IMR-90 (cell line): Measurements from ENCODE around the gene FKBP11. TPM values are rescaled to one million over a fixed set of nuclear protein-coding genes. Genes with fewer than 3 reads are reported as not detected.

Source experiments
- ATAC-seq: fragments of 200-7000 bp; cut with Tn5 transposase; 2 replicates; pipeline ENCODE4 v1.9.1; 2020; ENCODE audit warnings: low read depth, mild to moderate bottlenecking, moderate library complexity
- BruUV-seq: library from RNA; stranded (reverse); fragments of 400-500 nt; replicated peaks from 2 replicates; lab custom pipeline; 2021; lab: Mats Ljungman, UMichigan
- CTCF ChIA-PET: fragments of 300-600 bp; formaldehyde crosslinking; extraction: SDS; loops from one replicate; lab custom pipeline; 2021; ENCODE audit warnings: antibody characterized with exemption; lab: Yijun Ruan, JAX
- POLR2A ChIA-PET: fragments of 300-600 bp; sonication (Branson Sonifier 250); formaldehyde crosslinking; loops from one replicate; lab custom pipeline; 2022; ENCODE audit warnings: antibody characterized with exemption; ENCODE audit not compliant: unreplicated experiment; lab: Charles Lee
- DNase-seq: peaks from one replicate; pipeline ENCODE4 v3.0.0; 2013
- H2AFZ ChIP-seq: replicated peaks from 2 replicates; pipeline ENCODE3; 2013; ENCODE audit warnings: low read length, mild to moderate bottlenecking; ENCODE audit not compliant: poor library complexity
- H2AK5ac ChIP-seq: 2 replicates; pipeline ENCODE4 v1.6.1; 2013; ENCODE audit warnings: low read depth, low read length, inconsistent platforms
- H2AK9ac ChIP-seq: replicated peaks from 2 replicates; pipeline ENCODE3; 2013; ENCODE audit warnings: mild to moderate bottlenecking, low read depth, low read length, moderate library complexity; ENCODE audit not compliant: poor library complexity
- H2BK120ac ChIP-seq: 2 replicates; pipeline ENCODE4 v1.6.1; 2013; ENCODE audit warnings: low read depth, low read length, inconsistent platforms
- H2BK15ac ChIP-seq: 3 replicates; pipeline ENCODE4 v1.6.1; 2013; ENCODE audit warnings: low read depth, low read length, inconsistent platforms
- H2BK20ac ChIP-seq: 2 replicates; pipeline ENCODE4 v1.6.1; 2013; ENCODE audit warnings: low read depth, mild to moderate bottlenecking, inconsistent platforms, low read length, moderate library complexity
- H2BK5ac ChIP-seq: 2 replicates; pipeline ENCODE4 v1.6.1; 2013; ENCODE audit warnings: mild to moderate bottlenecking, low read depth, low read length, inconsistent platforms; ENCODE audit not compliant: poor library complexity, severe bottlenecking
- H3K14ac ChIP-seq: replicated peaks from 2 replicates; pipeline ENCODE4 v1.6.1; 2013; ENCODE audit warnings: low read depth, low read length, inconsistent platforms
- H3K18ac ChIP-seq: 2 replicates; pipeline ENCODE4 v1.6.1; 2013; ENCODE audit warnings: low read depth, low read length, control low read depth
- H3K23ac ChIP-seq: 2 replicates; pipeline ENCODE4 v1.6.1; 2013; ENCODE audit warnings: low read depth, low read length, inconsistent platforms
- H3K27ac ChIP-seq: 2 replicates; pipeline ENCODE4 v1.5.1; 2013; ENCODE audit warnings: mild to moderate bottlenecking, control low read depth, low read length; ENCODE audit not compliant: insufficient read depth
- H3K27me3 ChIP-seq: 2 replicates; pipeline ENCODE4 v1.6.1; 2013; ENCODE audit warnings: low read length; ENCODE audit not compliant: control insufficient read depth, insufficient read depth
- H3K36me3 ChIP-seq: 2 replicates; pipeline ENCODE4 v1.6.1; 2013; ENCODE audit warnings: low read length, mixed read lengths; ENCODE audit not compliant: control insufficient read depth, insufficient read depth
- H3K4ac ChIP-seq: 2 replicates; pipeline ENCODE4 v1.6.1; 2013; ENCODE audit warnings: low read depth, low read length, inconsistent platforms
- H3K4me1 ChIP-seq: 2 replicates; pipeline ENCODE4 v1.6.1; 2013; ENCODE audit warnings: low read length, mixed read lengths; ENCODE audit not compliant: control insufficient read depth, insufficient read depth
- H3K4me2 ChIP-seq: 2 replicates; pipeline ENCODE4 v1.6.1; 2013; ENCODE audit warnings: low read depth, mild to moderate bottlenecking, control low read depth, low read length, moderate library complexity
- H3K4me3 ChIP-seq: 2 replicates; pipeline ENCODE4 v1.5.1; 2013; ENCODE audit warnings: low read depth, mild to moderate bottlenecking, control low read depth, low read length, moderate library complexity; ENCODE audit not compliant: insufficient read depth
- H3K56ac ChIP-seq: 2 replicates; pipeline ENCODE4 v1.6.1; 2013; ENCODE audit warnings: low read length, inconsistent platforms; ENCODE audit not compliant: insufficient read depth; ENCODE audit errors: extremely low read depth
- H3K79me1 ChIP-seq, 2 experiments: 2 replicates each; pipeline ENCODE4 v1.6.1; 2013; ENCODE audit warnings: low read length in 2 of 2, inconsistent platforms in 1 of 2, low read depth in 1 of 2
- H3K9ac ChIP-seq: 2 replicates; pipeline ENCODE4 v1.6.1; 2013; ENCODE audit warnings: low read depth, low read length, control low read depth
- H3K9me1 ChIP-seq: 2 replicates; pipeline ENCODE4 v1.6.1; 2013; ENCODE audit warnings: low read length, inconsistent platforms; ENCODE audit not compliant: insufficient read depth
- H3K9me3 ChIP-seq: 2 replicates; pipeline ENCODE4 v1.6.1; 2013; ENCODE audit warnings: low read length; ENCODE audit not compliant: control insufficient read depth, insufficient read depth
- H4K20me1 ChIP-seq: 2 replicates; pipeline ENCODE4 v1.6.1; 2013; ENCODE audit warnings: low read length, inconsistent platforms; ENCODE audit not compliant: insufficient read depth
- H4K5ac ChIP-seq: 2 replicates; pipeline ENCODE4 v1.6.1; 2013; ENCODE audit warnings: mild to moderate bottlenecking, low read depth, low read length, control low read depth
- H4K8ac ChIP-seq, 2 experiments: 2 replicates each; pipeline ENCODE4 v1.6.1; 2013; ENCODE audit warnings: low read depth in 2 of 2, low read length in 2 of 2, control low read depth in 1 of 2, inconsistent platforms in 1 of 2
- H4K91ac ChIP-seq: 2 replicates; pipeline ENCODE4 v1.6.1; 2013; ENCODE audit warnings: low read depth, low read length, inconsistent platforms; ENCODE audit not compliant: insufficient read depth
- BHLHE40 ChIP-seq: fragments of 150-350 bp; IDR thresholded peaks from 2 replicates; pipeline ENCODE4 v1.6.1; 2016; ENCODE audit warnings: mild to moderate bottlenecking, low read depth, low read length
- MAFK ChIP-seq: IDR thresholded peaks from 2 replicates; pipeline ENCODE4 v1.6.1; 2012; ENCODE audit warnings: low read depth, low read length, improper control_type of control experiment
- MAZ ChIP-seq: IDR thresholded peaks from 2 replicates; pipeline ENCODE4 v1.6.1; 2012; ENCODE audit warnings: low read depth, mild to moderate bottlenecking, low read length, improper control_type of control experiment, moderate library complexity, borderline replicate concordance
- MXI1 ChIP-seq: IDR thresholded peaks from 2 replicates; pipeline ENCODE4 v1.6.1; 2012; ENCODE audit warnings: low read depth, mild to moderate bottlenecking, low read length, moderate library complexity, borderline replicate concordance
- RAD21 ChIP-seq: IDR thresholded peaks from 2 replicates; pipeline ENCODE4 v1.6.1; 2012; ENCODE audit warnings: low read length, improper control_type of control experiment
- RFX5 ChIP-seq: IDR thresholded peaks from 2 replicates; pipeline ENCODE4 v1.8.0; 2012; ENCODE audit warnings: low read depth, mild to moderate bottlenecking, low read length, moderate library complexity
- SMC3 ChIP-seq: fragments of 150-350 bp; IDR thresholded peaks from 2 replicates; pipeline ENCODE4 v1.6.1; 2016; ENCODE audit warnings: low read depth, mild to moderate bottlenecking, antibody characterized with exemption, low read length, moderate library complexity
- WGBS, 2 experiments: methylation state at CpG; one replicate each; pipeline versions ENCODE4 v1.1.5 to v1.1.7; 2013; ENCODE audit warnings: missing lambda C conversion rate in 2 of 2; ENCODE audit not compliant: insufficient read length in 1 of 2; ENCODE audit errors: extremely low coverage in 2 of 2; 5-methylcytosine and 5-hydroxymethylcytosine counted together
- dilution Hi-C: fragments of 300-500 bp; cut with HindIII; formaldehyde crosslinking; loops from one replicate; pipeline ENCODE4 v1.14.3; 2018; ENCODE audit warnings: low sequenced_read_pairs; ENCODE audit not compliant: unreplicated experiment
- in situ Hi-C: fragments of 300-500 bp; cut with MboI; formaldehyde crosslinking; loops from 3 replicates; pipeline ENCODE4 v1.14.3; 2019; ENCODE audit warnings: low sequenced_read_pairs, inconsistent platforms, mixed read lengths
- intact Hi-C: fragments of 100-400 bp; cut with micrococcal nuclease; formaldehyde crosslinking; loops from 2 replicates; pipeline ENCODE4 v1.10.0; 2022
- polyA plus RNA-seq, 3 experiments: library from polyadenylated mRNA; depleted of rRNA; stranded (reverse); fragments of >200 nt; gene quantifications; 2 replicates each; pipeline ENCODE4 v1.2.3, GENCODE V29; 2012; ENCODE audit warnings: low replicate concordance in 1 of 3
- total RNA-seq: library from RNA; depleted of rRNA; stranded (reverse); fragments of >200 nt; gene quantifications from 2 replicates; pipeline ENCODE4 v1.2.3, GENCODE V29; 2012

Gene FKBP11
- total and polyA plus RNA-seq, 2 of the 4 experiments (the other 2 are of a cell fraction): 5.0 to 40.0 TPM

DNA sequence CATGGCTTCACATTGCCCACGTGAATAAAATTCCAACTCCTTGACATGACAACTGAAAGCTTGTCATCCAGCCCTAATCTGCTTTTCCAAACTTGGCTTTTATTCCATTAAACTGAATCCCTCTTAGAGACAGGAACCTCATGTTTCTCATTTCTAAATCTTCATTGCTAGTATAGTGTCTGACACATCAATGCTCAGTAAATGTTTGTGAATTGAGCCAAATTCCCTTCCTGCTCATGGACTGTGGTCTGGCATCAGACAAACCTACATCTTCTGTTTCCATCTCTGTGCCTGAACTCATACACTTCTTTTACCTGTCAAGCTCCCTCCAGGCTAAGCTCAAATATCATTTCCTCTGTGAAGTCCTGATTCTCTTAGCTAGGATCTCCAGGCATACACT is 4.3 kb upstream of the FKBP11 start:
- ChIA-PET CTCF (interaction anchor here (0.9 kb wide), 1 partner anchor 76 kb away, joined by 4 read pairs; no protein-coding TSS in a partner anchor), POLR2A (no interaction called here)
- no peak overlapping the region for H2BK120ac ChIP-seq
- H2BK20ac ChIP-seq: no peak overlapping the region
- H4K91ac ChIP-seq: no peak overlapping the region
- H3K9me3 ChIP-seq: no peaks in the 10 kb centered on the region
- H2BK5ac ChIP-seq: peak overlapping the region; percentile 15
- H3K79me1 ChIP-seq: peaks cover 21 to 61% of the 10 kb centered on the region in 2 experiments; a peak in 3 of 4 replicates
- peak overlapping the region; percentile 64; the same call in 1 of the 2 replicates for H3K4me2 ChIP-seq
- no peak overlapping the region for H3K14ac ChIP-seq
- DNase-seq: peak; percentile 59
- no peak overlapping the region for H2AFZ ChIP-seq
- TF ChIP-seq MAFK (no peak), MAZ (no peak), BHLHE40 (no peak), RAD21 (no peak), RFX5 (no peak), MXI1 (no peak), SMC3 (no peak)
- H2BK15ac ChIP-seq: no peak overlapping the region
- in situ Hi-C loops: no loop called here
- BruUV-seq: no TSS peak
- H3K27me3 ChIP-seq: no peaks in the 10 kb centered on the region
- 50% methylated on average over 1 of the region's 1 CpG; no CpG with 5 or more reads in 1 of the 2 experiments for WGBS, 2 experiments
- H2AK5ac ChIP-seq: no peak overlapping the region
- peaks cover 27% of the 10 kb centered on the region for H3K4me1 ChIP-seq
- H3K56ac ChIP-seq: no peak overlapping the region
- H3K4me3 ChIP-seq: no peak overlapping the region
- no peak overlapping the region for H3K4ac ChIP-seq
- no peak overlapping the region for H3K18ac ChIP-seq
- H3K9me1 ChIP-seq: peaks cover 25% of the 10 kb centered on the region
- no peak overlapping the region for H3K9ac ChIP-seq
- peak overlapping the region; percentile 23; the same call in 1 of the 2 replicates for H3K27ac ChIP-seq
- H2AK9ac ChIP-seq: no peak overlapping the region
- H3K36me3 ChIP-seq: peaks cover 27% of the 10 kb centered on the region
- no peak overlapping the region for H4K5ac ChIP-seq
- dilution Hi-C loops: no loop called here
- H4K20me1 ChIP-seq: peaks cover 29% of the 10 kb centered on the region
- no peak overlapping the region for H4K8ac ChIP-seq
- ATAC-seq: peak; percentile 14; the same call in 1 of the 2 replicates
- no peak overlapping the region for H3K23ac ChIP-seq
- intact Hi-C loops: loop anchor here (5.0 kb wide), 1 partner anchor 37 kb away; no protein-coding TSS in a partner anchor
